IMR-90 (cell line): ENCODE measurements around the gene FGF12. TPM values are rescaled to one million over a fixed set of nuclear protein-coding genes. Genes with fewer than 3 reads are reported as not detected.
"Not testable (repeated sequence)": the region's sequence is repeated elsewhere in the genome, so short reads cannot be mapped to it uniquely, and the experiment has no call there.

Experiments used
- ATAC-seq: fragments of 200-7000 bp; cut with Tn5 transposase; 2 replicates; pipeline ENCODE4 v1.9.1; 2020; ENCODE audit warnings: low read depth, mild to moderate bottlenecking, moderate library complexity
- BruUV-seq: library from RNA; stranded (reverse); fragments of 400-500 nt; replicated peaks from 2 replicates; lab custom pipeline; 2021; lab: Mats Ljungman, UMichigan
- CTCF ChIA-PET: fragments of 300-600 bp; formaldehyde crosslinking; extraction: SDS; loops from one replicate; lab custom pipeline; 2021; ENCODE audit warnings: antibody characterized with exemption; lab: Yijun Ruan, JAX
- POLR2A ChIA-PET: fragments of 300-600 bp; sonication (Branson Sonifier 250); formaldehyde crosslinking; loops from one replicate; lab custom pipeline; 2022; ENCODE audit warnings: antibody characterized with exemption; ENCODE audit not compliant: unreplicated experiment; lab: Charles Lee
- DNase-seq: peaks from one replicate; pipeline ENCODE4 v3.0.0; 2013
- H2AFZ ChIP-seq: replicated peaks from 2 replicates; pipeline ENCODE3; 2013; ENCODE audit warnings: low read length, mild to moderate bottlenecking; ENCODE audit not compliant: poor library complexity
- H2AK5ac ChIP-seq: 2 replicates; pipeline ENCODE4 v1.6.1; 2013; ENCODE audit warnings: low read depth, low read length, inconsistent platforms
- H2AK9ac ChIP-seq: replicated peaks from 2 replicates; pipeline ENCODE3; 2013; ENCODE audit warnings: mild to moderate bottlenecking, low read depth, low read length, moderate library complexity; ENCODE audit not compliant: poor library complexity
- H2BK120ac ChIP-seq: 2 replicates; pipeline ENCODE4 v1.6.1; 2013; ENCODE audit warnings: low read depth, low read length, inconsistent platforms
- H2BK15ac ChIP-seq: 3 replicates; pipeline ENCODE4 v1.6.1; 2013; ENCODE audit warnings: low read depth, low read length, inconsistent platforms
- H2BK20ac ChIP-seq: 2 replicates; pipeline ENCODE4 v1.6.1; 2013; ENCODE audit warnings: low read depth, mild to moderate bottlenecking, inconsistent platforms, low read length, moderate library complexity
- H2BK5ac ChIP-seq: 2 replicates; pipeline ENCODE4 v1.6.1; 2013; ENCODE audit warnings: mild to moderate bottlenecking, low read depth, low read length, inconsistent platforms; ENCODE audit not compliant: poor library complexity, severe bottlenecking
- H3K14ac ChIP-seq: replicated peaks from 2 replicates; pipeline ENCODE4 v1.6.1; 2013; ENCODE audit warnings: low read depth, low read length, inconsistent platforms
- H3K18ac ChIP-seq: 2 replicates; pipeline ENCODE4 v1.6.1; 2013; ENCODE audit warnings: low read depth, low read length, control low read depth
- H3K23ac ChIP-seq: 2 replicates; pipeline ENCODE4 v1.6.1; 2013; ENCODE audit warnings: low read depth, low read length, inconsistent platforms
- H3K27ac ChIP-seq: 2 replicates; pipeline ENCODE4 v1.5.1; 2013; ENCODE audit warnings: mild to moderate bottlenecking, control low read depth, low read length; ENCODE audit not compliant: insufficient read depth
- H3K27me3 ChIP-seq: 2 replicates; pipeline ENCODE4 v1.6.1; 2013; ENCODE audit warnings: low read length; ENCODE audit not compliant: control insufficient read depth, insufficient read depth
- H3K36me3 ChIP-seq: 2 replicates; pipeline ENCODE4 v1.6.1; 2013; ENCODE audit warnings: low read length, mixed read lengths; ENCODE audit not compliant: control insufficient read depth, insufficient read depth
- H3K4ac ChIP-seq: 2 replicates; pipeline ENCODE4 v1.6.1; 2013; ENCODE audit warnings: low read depth, low read length, inconsistent platforms
- H3K4me1 ChIP-seq: 2 replicates; pipeline ENCODE4 v1.6.1; 2013; ENCODE audit warnings: low read length, mixed read lengths; ENCODE audit not compliant: control insufficient read depth, insufficient read depth
- H3K4me2 ChIP-seq: 2 replicates; pipeline ENCODE4 v1.6.1; 2013; ENCODE audit warnings: low read depth, mild to moderate bottlenecking, control low read depth, low read length, moderate library complexity
- H3K4me3 ChIP-seq: 2 replicates; pipeline ENCODE4 v1.5.1; 2013; ENCODE audit warnings: low read depth, mild to moderate bottlenecking, control low read depth, low read length, moderate library complexity; ENCODE audit not compliant: insufficient read depth
- H3K56ac ChIP-seq: 2 replicates; pipeline ENCODE4 v1.6.1; 2013; ENCODE audit warnings: low read length, inconsistent platforms; ENCODE audit not compliant: insufficient read depth; ENCODE audit errors: extremely low read depth
- H3K79me1 ChIP-seq, 2 experiments: 2 replicates each; pipeline ENCODE4 v1.6.1; 2013; ENCODE audit warnings: low read length in 2 of 2, inconsistent platforms in 1 of 2, low read depth in 1 of 2
- H3K9ac ChIP-seq: 2 replicates; pipeline ENCODE4 v1.6.1; 2013; ENCODE audit warnings: low read depth, low read length, control low read depth
- H3K9me1 ChIP-seq: 2 replicates; pipeline ENCODE4 v1.6.1; 2013; ENCODE audit warnings: low read length, inconsistent platforms; ENCODE audit not compliant: insufficient read depth
- H3K9me3 ChIP-seq: 2 replicates; pipeline ENCODE4 v1.6.1; 2013; ENCODE audit warnings: low read length; ENCODE audit not compliant: control insufficient read depth, insufficient read depth
- H4K20me1 ChIP-seq: 2 replicates; pipeline ENCODE4 v1.6.1; 2013; ENCODE audit warnings: low read length, inconsistent platforms; ENCODE audit not compliant: insufficient read depth
- H4K5ac ChIP-seq: 2 replicates; pipeline ENCODE4 v1.6.1; 2013; ENCODE audit warnings: mild to moderate bottlenecking, low read depth, low read length, control low read depth
- H4K8ac ChIP-seq, 2 experiments: 2 replicates each; pipeline ENCODE4 v1.6.1; 2013; ENCODE audit warnings: low read depth in 2 of 2, low read length in 2 of 2, control low read depth in 1 of 2, inconsistent platforms in 1 of 2
- H4K91ac ChIP-seq: 2 replicates; pipeline ENCODE4 v1.6.1; 2013; ENCODE audit warnings: low read depth, low read length, inconsistent platforms; ENCODE audit not compliant: insufficient read depth
- WGBS, 2 experiments: methylation state at CpG; one replicate each; pipeline versions ENCODE4 v1.1.5 to v1.1.7; 2013; ENCODE audit warnings: missing lambda C conversion rate in 2 of 2; ENCODE audit not compliant: insufficient read length in 1 of 2; ENCODE audit errors: extremely low coverage in 2 of 2; 5-methylcytosine and 5-hydroxymethylcytosine counted together
- dilution Hi-C: fragments of 300-500 bp; cut with HindIII; formaldehyde crosslinking; loops from one replicate; pipeline ENCODE4 v1.14.3; 2018; ENCODE audit warnings: low sequenced_read_pairs; ENCODE audit not compliant: unreplicated experiment
- in situ Hi-C: fragments of 300-500 bp; cut with MboI; formaldehyde crosslinking; loops from 3 replicates; pipeline ENCODE4 v1.14.3; 2019; ENCODE audit warnings: low sequenced_read_pairs, inconsistent platforms, mixed read lengths
- intact Hi-C: fragments of 100-400 bp; cut with micrococcal nuclease; formaldehyde crosslinking; loops from 2 replicates; pipeline ENCODE4 v1.10.0; 2022
- polyA plus RNA-seq, 3 experiments: library from polyadenylated mRNA; depleted of rRNA; stranded (reverse); fragments of >200 nt; gene quantifications; 2 replicates each; pipeline ENCODE4 v1.2.3, GENCODE V29; 2012; ENCODE audit warnings: low replicate concordance in 1 of 3
- total RNA-seq: library from RNA; depleted of rRNA; stranded (reverse); fragments of >200 nt; gene quantifications from 2 replicates; pipeline ENCODE4 v1.2.3, GENCODE V29; 2012

The FGF12 gene
- total and polyA plus RNA-seq, 2 of the 4 experiments (the other 2 are of a cell fraction), result not detected

- H3K9ac ChIP-seq, H3K9me3 ChIP-seq, H3K56ac ChIP-seq, H4K8ac ChIP-seq, H4K5ac ChIP-seq, H3K27ac ChIP-seq, H2AFZ ChIP-seq, H3K27me3 ChIP-seq, H3K14ac ChIP-seq, H3K4me3 ChIP-seq, H3K36me3 ChIP-seq, DNase-seq, H2BK120ac ChIP-seq, in situ Hi-C loops, POLR2A ChIA-PET, H3K23ac ChIP-seq, H3K4ac ChIP-seq, H2AK5ac ChIP-seq, H2BK20ac ChIP-seq, H3K18ac ChIP-seq, H2AK9ac ChIP-seq, ATAC-seq, dilution Hi-C loops, H4K20me1 ChIP-seq, H3K4me2 ChIP-seq, H3K79me1 ChIP-seq, BruUV-seq, H3K9me1 ChIP-seq, H2BK15ac ChIP-seq, H3K4me1 ChIP-seq, intact Hi-C loops, H4K91ac ChIP-seq, H2BK5ac ChIP-seq: not testable (repeated sequence)
- no CpG with 5 or more reads among the region's 5 CpGs for WGBS, 2 experiments
- CTCF ChIA-PET, result interaction anchor here (0.7 kb wide), 1 partner anchor 1155 kb away, joined by 3 read pairs; no protein-coding TSS in a partner anchor
Measured at GRCh38 chr3:192576704-192577103, 150.6 kb downstream of the FGF12 start.
